Upper lobe of right lung (tissue), 1 donor: ENCODE data around the gene UBR7. TPM values are rescaled to one million over a fixed set of nuclear protein-coding genes. Genes with fewer than 3 reads are reported as not detected.

ENCODE experiments used
- ATAC-seq: fragments of 200-7000 bp; cut with Tn5 transposase; one replicate; pipeline ENCODE4 v1.9.1; 2020; ENCODE audit warnings: mild to moderate bottlenecking, moderate library complexity
- DNase-seq: peaks from one replicate; pipeline ENCODE4 v3.0.0-alpha.2; 2020
- H3K27ac ChIP-seq: fragments of 200-600 bp; one replicate; pipeline ENCODE4 v1.8.0; 2022
- H3K27me3 ChIP-seq: fragments of 200-600 bp; one replicate; pipeline ENCODE4 v1.8.0; 2022; ENCODE audit warnings: mild to moderate bottlenecking
- H3K36me3 ChIP-seq: fragments of 200-600 bp; one replicate; pipeline ENCODE4 v1.8.0; 2022
- H3K4me1 ChIP-seq: fragments of 200-600 bp; one replicate; pipeline ENCODE4 v1.8.0; 2022
- H3K4me3 ChIP-seq: fragments of 200-600 bp; one replicate; pipeline ENCODE4 v1.8.0; 2022; ENCODE audit warnings: mild to moderate bottlenecking
- H3K9me3 ChIP-seq: fragments of 200-600 bp; one replicate; pipeline ENCODE4 v1.8.0; 2022
- intact Hi-C: fragments of 100-400 bp; cut with DNase I; formaldehyde crosslinking; loops from one replicate; pipeline ENCODE4 v1.11.0; 2022
- total RNA-seq: library from RNA; stranded (reverse); fragmentation: NEBNext Ultra II Directional; extraction: Animal tissue kit (Norgen Biotek cat#: 25700); gene quantifications from one replicate; pipeline ENCODE4 v1.2.1, GENCODE V29; 2021
- TF ChIP-seq, protein P1 (sequence below): fragments of 200-600 bp; IDR thresholded peaks from one replicate; pipeline ENCODE4 v1.8.0; 2022; ENCODE audit warnings: antibody characterized with exemption
- donor health status: DM: no; HTN: yes; CAD: no; lungs with severe emphysema.

UBR7 gene
- total RNA-seq, 1 donor from 2014 or later, result 13.8 TPM

DNA sequence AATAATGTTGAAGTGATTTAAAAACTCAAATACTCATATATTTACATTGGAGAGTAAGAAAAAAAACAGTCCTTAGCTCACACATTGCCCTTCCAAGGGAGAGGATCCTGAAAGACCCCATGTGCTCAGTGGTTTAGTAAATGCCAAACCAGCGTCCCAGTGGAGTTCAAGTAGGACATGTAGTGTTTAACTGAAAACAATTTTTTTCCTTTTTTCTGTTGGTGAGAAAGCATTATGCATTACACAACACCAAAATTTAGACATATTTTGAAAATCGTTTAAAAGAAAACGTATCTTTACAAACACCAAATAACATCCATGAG lies 33.6 kb downstream of the UBR7 start:
- ATAC-seq, result no peak
- DNase-seq, result no peak
- H3K27ac ChIP-seq, result no peak overlapping the region
- no peak overlapping the region for H3K4me3 ChIP-seq
- no peaks in the 10 kb centered on the region for H3K9me3 ChIP-seq
- H3K36me3 ChIP-seq, result peaks cover 58% of the 10 kb centered on the region
- intact Hi-C loops, result no loop called here
- TF ChIP-seq, protein P1, sequence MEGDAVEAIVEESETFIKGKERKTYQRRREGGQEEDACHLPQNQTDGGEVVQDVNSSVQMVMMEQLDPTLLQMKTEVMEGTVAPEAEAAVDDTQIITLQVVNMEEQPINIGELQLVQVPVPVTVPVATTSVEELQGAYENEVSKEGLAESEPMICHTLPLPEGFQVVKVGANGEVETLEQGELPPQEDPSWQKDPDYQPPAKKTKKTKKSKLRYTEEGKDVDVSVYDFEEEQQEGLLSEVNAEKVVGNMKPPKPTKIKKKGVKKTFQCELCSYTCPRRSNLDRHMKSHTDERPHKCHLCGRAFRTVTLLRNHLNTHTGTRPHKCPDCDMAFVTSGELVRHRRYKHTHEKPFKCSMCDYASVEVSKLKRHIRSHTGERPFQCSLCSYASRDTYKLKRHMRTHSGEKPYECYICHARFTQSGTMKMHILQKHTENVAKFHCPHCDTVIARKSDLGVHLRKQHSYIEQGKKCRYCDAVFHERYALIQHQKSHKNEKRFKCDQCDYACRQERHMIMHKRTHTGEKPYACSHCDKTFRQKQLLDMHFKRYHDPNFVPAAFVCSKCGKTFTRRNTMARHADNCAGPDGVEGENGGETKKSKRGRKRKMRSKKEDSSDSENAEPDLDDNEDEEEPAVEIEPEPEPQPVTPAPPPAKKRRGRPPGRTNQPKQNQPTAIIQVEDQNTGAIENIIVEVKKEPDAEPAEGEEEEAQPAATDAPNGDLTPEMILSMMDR, result no peak
- no peaks in the 10 kb centered on the region for H3K4me1 ChIP-seq
- no peaks in the 10 kb centered on the region for H3K27me3 ChIP-seq

DNA sequence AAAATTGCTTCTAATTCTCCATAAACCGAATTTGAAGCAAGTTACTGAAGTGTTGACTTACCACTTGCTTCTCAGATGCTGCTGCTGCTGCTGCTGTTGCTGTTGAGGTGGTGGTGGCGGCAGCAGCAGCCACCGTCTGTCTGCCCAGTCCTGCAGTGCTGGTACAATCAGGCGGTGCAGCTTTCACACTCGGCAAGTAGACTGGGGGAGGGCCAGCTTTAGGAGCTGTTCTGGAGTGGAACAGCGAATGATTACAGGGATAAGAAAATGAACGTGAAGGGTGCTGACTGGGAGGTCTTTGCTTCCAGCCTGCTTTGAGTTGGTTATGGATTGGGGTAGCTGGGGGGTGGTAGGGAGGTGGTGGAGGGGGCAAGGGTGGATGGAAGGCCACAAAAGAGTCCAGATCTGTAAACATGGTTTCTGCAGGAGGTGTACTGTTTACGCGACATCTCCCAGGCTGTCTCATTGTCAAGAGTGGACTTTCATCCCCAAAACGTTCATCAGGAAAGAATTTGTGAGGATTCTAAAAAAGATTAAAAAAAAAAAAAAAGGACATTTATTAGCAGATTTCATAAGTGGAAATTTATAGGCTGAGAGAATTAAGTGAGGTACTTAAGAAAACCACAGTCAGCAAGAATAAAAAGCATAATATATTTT lies 38.8 kb downstream of the UBR7 start:
- no peak for DNase-seq
- Histone ChIP-seq H3K4me3 (no peak overlapping the region), H3K4me1 (no peaks in the 10 kb centered on the region), H3K9me3 (no peaks in the 10 kb centered on the region), H3K27ac (no peak overlapping the region), H3K27me3 (no peaks in the 10 kb centered on the region), H3K36me3 (peaks cover 88% of the 10 kb centered on the region)
- TF ChIP-seq, protein P1, result no peak
- intact Hi-C loops, result no loop called here
- ATAC-seq, result no peak

DNA sequence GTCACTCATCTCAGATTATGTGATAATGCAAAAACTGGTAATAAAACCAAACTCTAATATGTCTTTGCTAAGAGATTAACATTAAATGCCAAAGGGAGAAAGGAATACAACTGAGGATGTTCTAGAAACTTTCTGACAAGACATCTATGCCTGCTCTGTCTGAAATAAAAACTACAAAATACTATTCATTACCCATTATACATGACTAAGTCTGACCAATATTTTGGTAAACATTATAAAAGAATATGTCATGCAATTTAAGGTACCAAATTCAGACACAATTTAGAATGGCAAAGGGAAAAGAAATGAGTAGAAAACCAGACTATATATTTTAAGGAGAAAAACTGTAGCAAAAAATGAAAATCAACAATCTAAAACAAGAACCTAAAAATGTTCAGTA lies 39.5 kb downstream of the UBR7 start:
- TF ChIP-seq, protein P1, result no peak
- no peaks in the 10 kb centered on the region for H3K27me3 ChIP-seq
- H3K9me3 ChIP-seq, result no peaks in the 10 kb centered on the region
- intact Hi-C loops, result no loop called here
- no peak for DNase-seq
- no peak for ATAC-seq
- peaks cover 88% of the 10 kb centered on the region for H3K36me3 ChIP-seq
- no peak overlapping the region for H3K27ac ChIP-seq
- H3K4me3 ChIP-seq, result no peak overlapping the region
- no peaks in the 10 kb centered on the region for H3K4me1 ChIP-seq

DNA sequence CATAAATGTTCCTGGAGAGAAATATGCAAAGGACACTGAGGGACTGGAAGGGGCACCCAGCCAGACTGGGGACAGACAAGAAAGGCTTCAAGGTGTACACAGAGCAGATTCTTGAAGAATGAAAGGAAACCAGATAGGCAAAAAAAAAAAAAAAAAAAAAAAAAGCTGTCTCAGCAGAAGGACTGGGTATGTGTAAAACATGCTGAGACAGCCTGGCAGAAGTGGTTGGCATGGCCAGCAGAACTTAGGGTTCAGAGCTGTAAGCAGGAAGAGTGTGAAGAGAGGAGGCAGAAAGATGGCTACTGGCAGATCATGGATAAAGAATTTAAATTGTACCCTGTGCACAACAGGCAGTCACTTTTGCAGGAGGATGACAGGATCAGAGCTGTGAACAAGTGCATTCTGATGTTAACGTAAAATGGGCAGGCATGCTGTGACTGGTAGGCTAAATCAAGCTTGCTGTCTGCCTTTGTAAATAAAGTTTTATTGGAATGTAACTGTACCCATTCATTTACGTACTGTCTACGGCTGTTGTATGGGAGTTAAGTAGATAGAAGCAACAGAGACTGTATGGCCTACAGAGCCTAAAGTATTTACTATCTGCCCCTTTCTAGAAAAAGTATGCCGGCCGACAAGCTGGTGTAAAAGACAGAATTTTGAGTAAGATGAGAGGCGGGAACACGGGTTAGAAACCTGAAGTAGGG lies 42.2 kb downstream of the UBR7 start:
- Histone ChIP-seq H3K27me3 (no peaks in the 10 kb centered on the region), H3K36me3 (peaks cover 84% of the 10 kb centered on the region), H3K9me3 (no peaks in the 10 kb centered on the region), H3K4me1 (no peaks in the 10 kb centered on the region), H3K4me3 (no peak overlapping the region), H3K27ac (no peak overlapping the region)
- intact Hi-C loops, result no loop called here
- DNase-seq, result no peak
- TF ChIP-seq, protein P1, result no peak
- ATAC-seq, result no peak

DNA sequence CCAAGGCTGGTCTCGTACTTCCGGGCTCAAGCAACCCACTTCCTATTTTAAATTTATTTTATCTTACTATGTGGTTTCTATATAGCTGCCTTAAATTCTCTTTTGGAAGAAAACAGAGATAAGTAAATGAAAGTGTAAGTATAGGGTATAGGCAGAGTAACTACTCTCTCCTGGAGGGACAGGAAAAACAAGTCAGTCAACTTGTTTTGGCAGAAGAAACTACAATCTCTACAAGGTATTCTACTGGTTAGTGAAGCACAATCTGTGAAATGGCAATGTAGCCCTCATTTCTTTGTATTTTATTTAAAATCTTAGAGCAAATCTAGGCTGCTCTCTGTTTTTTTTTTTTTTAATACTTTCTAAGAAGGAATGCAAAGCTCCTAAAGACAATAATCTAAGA lies 55.4 kb downstream of the UBR7 start:
- ATAC-seq, result no peak
- Histone ChIP-seq H3K36me3 (peaks cover 48% of the 10 kb centered on the region), H3K27ac (no peak overlapping the region), H3K27me3 (no peaks in the 10 kb centered on the region), H3K4me3 (no peak overlapping the region), H3K4me1 (no peaks in the 10 kb centered on the region), H3K9me3 (no peaks in the 10 kb centered on the region)
- no peak for DNase-seq
- intact Hi-C loops, result no loop called here
- TF ChIP-seq, protein P1, result no peak
